ENCODE results near the gene RALY. TPM values are rescaled to one million over a fixed set of nuclear protein-coding genes. Genes with fewer than 3 reads are reported as not detected.

The RALY gene
- total RNA-seq, 1 experiment from 2014 or later = 119 TPM

DNA sequence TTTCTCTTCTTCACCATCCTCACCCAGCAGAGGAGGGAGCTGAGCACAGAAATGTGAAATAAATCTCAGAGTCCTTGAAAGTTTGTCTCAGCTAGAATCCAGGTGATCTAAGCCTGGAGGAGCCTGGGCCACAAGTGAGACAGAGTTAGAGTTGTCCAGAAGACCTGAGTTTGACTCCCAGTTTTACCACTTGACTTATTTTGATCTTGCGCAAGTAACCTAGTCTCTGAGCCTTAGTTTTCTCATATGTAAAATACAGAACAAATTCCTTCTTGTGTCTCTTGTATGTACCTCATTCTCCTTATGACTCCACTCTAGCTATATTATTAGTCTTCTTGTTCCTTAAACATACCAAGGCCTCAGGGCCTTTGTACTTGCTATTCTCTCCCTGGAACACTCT is 36.7 kb downstream of the RALY start:
- TF ChIP-seq, protein P1, sequence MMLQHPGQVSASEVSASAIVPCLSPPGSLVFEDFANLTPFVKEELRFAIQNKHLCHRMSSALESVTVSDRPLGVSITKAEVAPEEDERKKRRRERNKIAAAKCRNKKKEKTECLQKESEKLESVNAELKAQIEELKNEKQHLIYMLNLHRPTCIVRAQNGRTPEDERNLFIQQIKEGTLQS (IDR thresholded peaks at IDR 0.05) = no peak
- TF ChIP-seq, protein P2, sequence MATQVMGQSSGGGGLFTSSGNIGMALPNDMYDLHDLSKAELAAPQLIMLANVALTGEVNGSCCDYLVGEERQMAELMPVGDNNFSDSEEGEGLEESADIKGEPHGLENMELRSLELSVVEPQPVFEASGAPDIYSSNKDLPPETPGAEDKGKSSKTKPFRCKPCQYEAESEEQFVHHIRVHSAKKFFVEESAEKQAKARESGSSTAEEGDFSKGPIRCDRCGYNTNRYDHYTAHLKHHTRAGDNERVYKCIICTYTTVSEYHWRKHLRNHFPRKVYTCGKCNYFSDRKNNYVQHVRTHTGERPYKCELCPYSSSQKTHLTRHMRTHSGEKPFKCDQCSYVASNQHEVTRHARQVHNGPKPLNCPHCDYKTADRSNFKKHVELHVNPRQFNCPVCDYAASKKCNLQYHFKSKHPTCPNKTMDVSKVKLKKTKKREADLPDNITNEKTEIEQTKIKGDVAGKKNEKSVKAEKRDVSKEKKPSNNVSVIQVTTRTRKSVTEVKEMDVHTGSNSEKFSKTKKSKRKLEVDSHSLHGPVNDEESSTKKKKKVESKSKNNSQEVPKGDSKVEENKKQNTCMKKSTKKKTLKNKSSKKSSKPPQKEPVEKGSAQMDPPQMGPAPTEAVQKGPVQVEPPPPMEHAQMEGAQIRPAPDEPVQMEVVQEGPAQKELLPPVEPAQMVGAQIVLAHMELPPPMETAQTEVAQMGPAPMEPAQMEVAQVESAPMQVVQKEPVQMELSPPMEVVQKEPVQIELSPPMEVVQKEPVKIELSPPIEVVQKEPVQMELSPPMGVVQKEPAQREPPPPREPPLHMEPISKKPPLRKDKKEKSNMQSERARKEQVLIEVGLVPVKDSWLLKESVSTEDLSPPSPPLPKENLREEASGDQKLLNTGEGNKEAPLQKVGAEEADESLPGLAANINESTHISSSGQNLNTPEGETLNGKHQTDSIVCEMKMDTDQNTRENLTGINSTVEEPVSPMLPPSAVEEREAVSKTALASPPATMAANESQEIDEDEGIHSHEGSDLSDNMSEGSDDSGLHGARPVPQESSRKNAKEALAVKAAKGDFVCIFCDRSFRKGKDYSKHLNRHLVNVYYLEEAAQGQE (IDR thresholded peaks at IDR 0.05; ENCODE audit: low read depth) = no peak
- TF ChIP-seq TCF7L2 (IDR thresholded peaks at IDR 0.05; ENCODE audit: borderline replicate concordance, extremely low read depth, insufficient read depth, insufficient read length) (no peak), YY1 (IDR thresholded peaks at IDR 0.05; ENCODE audit: extremely low read depth, insufficient replicate concordance, low read depth, low read length) (no peak), ZBTB33 (IDR thresholded peaks at IDR 0.05; ENCODE audit: extremely low read depth, insufficient replicate concordance, low read length) (no peak), ZFX (IDR thresholded peaks at IDR 0.05) (no peak), JUND (IDR thresholded peaks at IDR 0.05) (no peak), CBX3 (IDR thresholded peaks at IDR 0.05; ENCODE audit: low read depth) (no peak), POLR2AphosphoS5 (IDR thresholded peaks at IDR 0.05; ENCODE audit: low read depth, low read length) (no peak), MAX (IDR thresholded peaks at IDR 0.05) (no peak), SP1 (IDR thresholded peaks at IDR 0.05; ENCODE audit: low read depth) (no peak), EZH2phosphoT487 (IDR thresholded peaks at IDR 0.05; ENCODE audit: borderline replicate concordance) (no peak), CTCF (IDR thresholded peaks at IDR 0.05 in 2 of 3, conservative IDR thresholded peaks at IDR 0.05 in 1 of 3; ENCODE audit: borderline replicate concordance in 1 of 3, insufficient read depth in 1 of 3, low read depth in 2 of 3, low read length in 2 of 3) (no peak), ELF1 (IDR thresholded peaks at IDR 0.05; ENCODE audit: borderline replicate concordance, low read depth) (no peak), CEBPB (IDR thresholded peaks at IDR 0.05; ENCODE audit: low read depth) (no peak), RAD21 (IDR thresholded peaks at IDR 0.05; ENCODE audit: low read depth) (no peak), FOSL1 (IDR thresholded peaks at IDR 0.05; ENCODE audit: low read depth) (no peak), SRF (IDR thresholded peaks at IDR 0.05; ENCODE audit: low read depth) (no peak), EGR1 (IDR thresholded peaks at IDR 0.05; ENCODE audit: low read depth) (no peak)
- Histone ChIP-seq H2AFZ (ENCODE audit: low read depth, low read length, poor library complexity, severe bottlenecking) (no peak overlapping the region), H3K9ac (ENCODE audit: low read length) (no peak overlapping the region), H3K9me2 (ENCODE audit: insufficient read depth) (no peaks in the 10 kb centered on the region), H3K27ac (ENCODE audit: low read depth, low read length) (no peak overlapping the region), H3K9me3 (ENCODE audit: control insufficient read depth in 1 of 2, insufficient read depth in 1 of 2, low read depth in 1 of 2, low read length in 2 of 2) (no peaks in the 10 kb centered on the region), H3K27me3 (ENCODE audit: insufficient read depth, low read length) (no peaks in the 10 kb centered on the region), H3K36me3 (ENCODE audit: control insufficient read depth in 1 of 2, insufficient read depth in 2 of 2, low read length in 2 of 2) (peaks cover 3 to 4% of the 10 kb centered on the region in 2 experiments; a peak in 2 of 4 replicates), H3K4me1 (ENCODE audit: control insufficient read depth in 1 of 2, insufficient read depth in 2 of 2, low read length in 2 of 2) (peaks cover under 1 to 4% of the 10 kb centered on the region in 2 experiments; a peak in 3 of 4 replicates), H3K79me2 (ENCODE audit: insufficient read depth, low read length) (peaks cover 62% of the 10 kb centered on the region), H4K20me1 (ENCODE audit: insufficient read depth) (peaks cover 12% of the 10 kb centered on the region; the same call in 1 of the 2 replicates), H3K4me3 (replicated peaks in 1 of 2; ENCODE audit: low read depth in 1 of 2, low read length in 2 of 2) (no peak overlapping the region), H3K4me2 (ENCODE audit: low read length) (no peak overlapping the region)
- intact Hi-C loops (cut with micrococcal nuclease) = no loop called here
- ChIA-PET POLR2A (no interaction called here), CTCF (interaction anchor here (2.4 kb wide), 1 partner anchor 8 kb away, joined by 8 read pairs; no protein-coding TSS in a partner anchor), RAD21 (ENCODE audit: low non-redundant PET in 1 of 2, low total read pairs in 2 of 2, uncharacterized antibody in 2 of 2, unreplicated experiment in 2 of 2) (no interaction called here)
- DNase-seq (ENCODE audit: low read depth, low spot score) (no peak), ATAC-seq (no peak)
- BruUV-seq (replicated peaks) = no TSS peak

Data from HCT116 (cell line).